Measurements from ENCODE around the gene DNAAF1.

DNAAF1 gene

GRCh38 chr16:84159007-84159406 is 13.9 kb downstream of the DNAAF1 start:
- Mint-ChIP-seq H3K36me3 (no peaks in the 10 kb centered on the region), H3K9me3 (no peaks in the 10 kb centered on the region), H3K27me3 (peaks cover 45% of the 10 kb centered on the region), H3K4me3 (no peak overlapping the region), H3K4me1 (no peaks in the 10 kb centered on the region), H3K27ac (no peak overlapping the region)
- CTCF ChIA-PET = interaction anchor here (1.2 kb wide), 1 partner anchor 93 kb away, joined by 3 read pairs; no protein-coding TSS in a partner anchor
- DNase-seq = no peak

DNA sequence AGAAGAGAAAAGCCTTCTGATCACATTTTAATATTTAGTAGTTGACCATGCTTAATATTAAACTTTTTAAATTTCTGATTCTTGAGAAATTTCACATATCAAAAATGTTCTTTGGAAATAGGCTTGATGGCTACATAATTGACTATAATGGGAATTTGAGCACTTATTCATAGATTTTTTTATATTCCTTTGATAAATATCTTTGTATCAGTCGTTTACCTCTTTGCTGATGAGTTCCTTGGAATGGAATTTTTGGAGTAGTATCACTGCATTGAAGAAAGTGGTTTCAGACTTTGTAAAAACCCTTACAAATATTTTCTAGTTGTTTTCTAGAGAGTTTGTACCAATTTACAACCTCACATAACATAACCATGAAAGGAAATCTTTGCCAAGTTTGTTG is 14.7 kb downstream of the DNAAF1 start:
- H3K27me3 Mint-ChIP-seq = peaks cover 45% of the 10 kb centered on the region

GRCh38 chr16:84161037-84161436 is 15.9 kb downstream of the DNAAF1 start:
- CTCF ChIA-PET = interaction anchor here (1.1 kb wide), 1 partner anchor 23 kb away, joined by 3 read pairs; no protein-coding TSS in a partner anchor
- Mint-ChIP-seq H3K4me1 (no peaks in the 10 kb centered on the region), H3K9me3 (no peaks in the 10 kb centered on the region), H3K36me3 (no peaks in the 10 kb centered on the region), H3K27me3 (peaks cover 44% of the 10 kb centered on the region), H3K27ac (no peak overlapping the region), H3K4me3 (no peak overlapping the region)
- no peak for DNase-seq

More for the DNA sequence above, 14.7 kb downstream of the DNAAF1 start:
- no peak overlapping the region for H3K4me3 Mint-ChIP-seq
- no peaks in the 10 kb centered on the region for H3K4me1 Mint-ChIP-seq
- CTCF ChIA-PET = no interaction called here
- no peak overlapping the region for H3K27ac Mint-ChIP-seq
- no peaks in the 10 kb centered on the region for H3K9me3 Mint-ChIP-seq
- no peak for DNase-seq
- no peaks in the 10 kb centered on the region for H3K36me3 Mint-ChIP-seq

DNA sequence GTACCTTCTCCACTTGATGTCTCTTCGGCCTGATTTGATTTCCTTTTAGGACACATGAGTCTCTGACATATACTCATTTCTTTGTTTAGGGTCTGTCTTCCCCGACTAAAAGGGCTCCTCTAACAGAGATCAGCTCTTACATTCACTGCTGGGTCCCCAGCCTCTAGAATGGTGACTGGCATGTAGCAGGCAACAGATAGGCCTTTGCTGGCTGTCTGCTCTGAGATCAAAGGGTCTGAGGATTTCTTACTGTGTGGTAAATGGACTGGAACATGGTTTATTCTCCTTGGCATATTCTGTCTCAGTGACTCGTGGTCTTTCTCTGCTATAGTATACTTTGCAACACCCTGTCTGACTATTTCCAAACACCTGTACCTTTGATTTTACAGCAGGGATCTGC is 16.7 kb downstream of the DNAAF1 start:
- no peak overlapping the region for H3K27ac Mint-ChIP-seq
- CTCF ChIA-PET = interaction anchor here (1.1 kb wide), 1 partner anchor 24 kb away, joined by 3 read pairs; no protein-coding TSS in a partner anchor
- H3K36me3 Mint-ChIP-seq = no peaks in the 10 kb centered on the region
- H3K27me3 Mint-ChIP-seq = peaks cover 51% of the 10 kb centered on the region
- no peak overlapping the region for H3K4me3 Mint-ChIP-seq
- H3K9me3 Mint-ChIP-seq = no peaks in the 10 kb centered on the region
- H3K4me1 Mint-ChIP-seq = no peaks in the 10 kb centered on the region
- DNase-seq = no peak

DNA sequence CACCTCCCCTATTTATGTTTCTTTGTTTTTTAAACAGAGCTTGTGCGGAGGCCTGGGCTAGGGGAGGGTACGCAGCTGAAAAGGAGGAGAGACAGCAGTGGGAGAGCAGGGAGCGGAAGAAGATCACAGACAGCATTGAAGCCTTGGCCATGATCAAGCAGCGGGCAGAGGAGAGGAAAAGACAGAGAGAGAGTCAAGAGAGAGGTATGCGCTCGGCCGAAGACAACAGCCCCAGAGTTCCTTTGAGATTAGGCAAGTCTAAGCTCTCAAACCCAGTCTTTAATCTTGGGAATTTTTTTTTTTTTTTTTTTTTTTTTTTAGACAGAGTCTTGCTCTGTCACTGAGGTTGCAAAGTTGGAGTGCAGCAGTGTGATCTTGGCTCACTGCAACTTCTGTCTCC is 20.6 kb downstream of the DNAAF1 start:
- Mint-ChIP-seq H3K4me3 (no peak overlapping the region), H3K27me3 (peaks cover 37% of the 10 kb centered on the region), H3K4me1 (no peaks in the 10 kb centered on the region), H3K9me3 (no peaks in the 10 kb centered on the region), H3K36me3 (no peaks in the 10 kb centered on the region), H3K27ac (no peak overlapping the region)
- CTCF ChIA-PET = no interaction called here
- DNase-seq = no peak

- CTCF ChIA-PET = interaction anchor here (1.0 to 1.3 kb wide), 4 partner anchors 9 to 82 kb away, joined by 3 to 5 read pairs (median 4); partner anchors contain the start of gene TAF1C
- Mint-ChIP-seq H3K27me3 (peaks cover 32% of the 10 kb centered on the region), H3K4me3 (no peak overlapping the region), H3K9me3 (no peaks in the 10 kb centered on the region), H3K36me3 (no peaks in the 10 kb centered on the region), H3K4me1 (no peaks in the 10 kb centered on the region), H3K27ac (no peak overlapping the region)
- DNase-seq = no peak
These were observed 21.9 kb downstream of the DNAAF1 start for GRCh38 chr16:84166796-84167695.

- Mint-ChIP-seq H3K4me3 (no peak overlapping the region), H3K36me3 (no peaks in the 10 kb centered on the region), H3K27me3 (peaks cover 32% of the 10 kb centered on the region)
These were observed 24.7 kb downstream of the DNAAF1 start for GRCh38 chr16:84169765-84170310.

GRCh38 chr16:84174396-84174795 is 29.3 kb downstream of the DNAAF1 start:
- no peaks in the 10 kb centered on the region for H3K4me1 Mint-ChIP-seq
- no peak overlapping the region for H3K4me3 Mint-ChIP-seq
- H3K27me3 Mint-ChIP-seq = peaks cover 21% of the 10 kb centered on the region
- CTCF ChIA-PET = interaction anchor here (0.5 to 10.5 kb wide), 7 partner anchors 11 to 116 kb away, joined by 3 to 123 read pairs (median 7); partner anchors contain the start of gene TAF1C
- H3K36me3 Mint-ChIP-seq = peaks cover 2% of the 10 kb centered on the region
- H3K27ac Mint-ChIP-seq = no peak overlapping the region
- no peak for DNase-seq
- H3K9me3 Mint-ChIP-seq = no peaks in the 10 kb centered on the region

More at GRCh38 chr16:84169765-84170310, 24.7 kb downstream of the DNAAF1 start:
- DNase-seq = no peak
- no peaks in the 10 kb centered on the region for H3K9me3 Mint-ChIP-seq
- no peaks in the 10 kb centered on the region for H3K4me1 Mint-ChIP-seq
- no peak overlapping the region for H3K27ac Mint-ChIP-seq
- CTCF ChIA-PET = interaction anchor here (1.0 to 10.5 kb wide), 2 partner anchors 17 to 82 kb away, joined by 3 to 123 read pairs; partner anchors contain the start of gene TAF1C

GRCh38 chr16:84175350-84176081 is 30.4 kb downstream of the DNAAF1 start:
- H3K4me3 Mint-ChIP-seq = no peak overlapping the region
- CTCF ChIA-PET = interaction anchor here (0.6 to 10.5 kb wide), 20 partner anchors 8 to 708 kb away, joined by 3 to 123 read pairs (median 4); partner anchors contain the start of genes DNAAF1, HSDL1, MBTPS1 and SLC38A8
- no peak overlapping the region for H3K27ac Mint-ChIP-seq
- H3K36me3 Mint-ChIP-seq = peaks cover 2% of the 10 kb centered on the region
- no peaks in the 10 kb centered on the region for H3K4me1 Mint-ChIP-seq
- H3K27me3 Mint-ChIP-seq = peaks cover 12% of the 10 kb centered on the region
- H3K9me3 Mint-ChIP-seq = no peaks in the 10 kb centered on the region
- DNase-seq = peak; percentile 77

DNA sequence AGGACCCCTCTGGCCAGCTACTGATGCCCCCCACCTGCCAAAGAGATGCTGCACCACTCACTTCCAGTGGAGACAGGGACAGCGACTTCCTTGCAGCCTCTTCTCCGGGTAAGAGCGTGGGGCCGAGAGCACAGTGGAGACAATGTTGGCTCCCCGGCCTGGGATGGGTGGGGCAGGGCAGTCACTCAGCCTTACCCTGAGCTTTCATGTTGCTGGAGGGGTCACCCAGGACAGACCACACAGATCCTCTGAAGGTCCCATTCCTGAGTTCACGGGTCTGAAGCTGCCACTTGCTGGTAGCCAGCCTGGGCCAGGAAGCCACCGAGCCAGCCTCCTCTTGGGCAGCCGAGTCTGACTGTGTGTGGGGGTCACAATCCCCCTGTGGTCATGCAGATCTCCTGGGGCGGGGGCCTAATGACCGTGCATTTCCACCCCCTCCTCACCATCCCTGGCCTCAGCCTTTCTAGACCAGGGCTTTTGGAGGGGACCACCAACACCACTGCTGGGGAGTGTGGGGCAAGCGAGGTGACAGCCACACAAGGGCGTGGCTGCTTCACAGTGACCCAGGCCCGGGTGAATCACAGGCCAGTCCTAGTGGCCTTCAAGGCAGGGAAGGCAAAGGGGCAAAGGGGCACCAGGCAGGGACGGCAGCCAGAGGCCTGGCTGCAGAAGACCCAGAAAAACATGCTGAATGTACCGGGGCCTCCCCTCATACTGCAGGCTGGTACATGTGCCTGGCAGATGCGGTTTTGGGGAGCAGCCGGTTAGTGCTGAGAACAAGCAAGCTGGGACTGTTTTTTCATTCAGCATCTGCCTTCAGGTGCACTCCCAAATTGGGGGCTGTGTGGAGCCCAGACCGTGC is 31.3 kb downstream of the DNAAF1 start:
- Mint-ChIP-seq H3K27me3 (peaks cover 12% of the 10 kb centered on the region), H3K27ac (peak overlapping the region; percentile 24), H3K4me3 (no peak overlapping the region), H3K9me3 (no peaks in the 10 kb centered on the region), H3K36me3 (peaks cover 4% of the 10 kb centered on the region), H3K4me1 (no peaks in the 10 kb centered on the region)
- CTCF ChIA-PET = interaction anchor here (0.8 to 10.5 kb wide), 14 partner anchors 9 to 162 kb away, joined by 3 to 123 read pairs (median 4); partner anchors contain the start of genes DNAAF1, HSDL1, MBTPS1 and SLC38A8
- DNase-seq = no peak

DNA sequence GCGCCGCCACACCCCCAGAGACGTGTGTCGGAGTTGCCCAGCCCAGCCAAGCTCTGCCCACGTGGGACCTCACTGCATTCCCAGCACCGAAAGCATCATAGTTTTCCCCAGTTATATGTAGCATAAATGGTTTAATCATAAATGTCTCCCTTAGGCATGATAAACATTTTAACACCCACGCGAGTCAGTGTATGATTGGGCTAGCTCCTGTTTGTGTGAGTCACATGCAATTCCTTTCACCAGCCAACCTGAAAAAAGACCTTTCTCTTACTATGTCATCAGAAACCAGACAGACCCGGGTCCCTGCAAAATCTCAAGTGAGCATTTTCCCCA is 32.6 kb downstream of the DNAAF1 start:
- no peak overlapping the region for H3K27ac Mint-ChIP-seq
- no peaks in the 10 kb centered on the region for H3K4me1 Mint-ChIP-seq
- H3K9me3 Mint-ChIP-seq = no peaks in the 10 kb centered on the region
- DNase-seq = no peak
- H3K36me3 Mint-ChIP-seq = peaks cover 7% of the 10 kb centered on the region
- CTCF ChIA-PET = interaction anchor here (4.7 to 10.5 kb wide), 2 partner anchors 8 to 90 kb away, joined by 40 to 123 read pairs; partner anchors contain the start of gene TAF1C
- H3K4me3 Mint-ChIP-seq = no peak overlapping the region
- H3K27me3 Mint-ChIP-seq = peaks cover 9% of the 10 kb centered on the region

GRCh38 chr16:84178146-84178765 is 33.1 kb downstream of the DNAAF1 start:
- no peak for DNase-seq
- no peak overlapping the region for H3K27ac Mint-ChIP-seq
- CTCF ChIA-PET = interaction anchor here (1.0 to 10.5 kb wide), 3 partner anchors 7 to 91 kb away, joined by 3 to 123 read pairs (median 40); partner anchors contain the start of gene TAF1C
- no peak overlapping the region for H3K4me3 Mint-ChIP-seq
- no peaks in the 10 kb centered on the region for H3K4me1 Mint-ChIP-seq
- peaks cover 10% of the 10 kb centered on the region for H3K36me3 Mint-ChIP-seq
- no peaks in the 10 kb centered on the region for H3K9me3 Mint-ChIP-seq
- H3K27me3 Mint-ChIP-seq = peaks cover 6% of the 10 kb centered on the region
